Hepatocyte (in vitro differentiated cells): ENCODE results near the gene GPR183. TPM values are rescaled to one million over a fixed set of nuclear protein-coding genes. Genes with fewer than 3 reads are reported as not detected.

ENCODE experiments used
- DNase-seq: peaks from one replicate; pipeline ENCODE4 v3.0.0-alpha.2; 2016; ENCODE audit warnings: low spot score
- H2AFZ ChIP-seq: fragments of 200-600 bp; sonication (generic); 2 replicates; pipeline ENCODE4 v1.6.0; 2016; ENCODE audit warnings: antibody characterized with exemption, mild to moderate bottlenecking
- H3K27ac ChIP-seq: fragments of 200-600 bp; sonication (generic); 2 replicates; pipeline ENCODE4 v1.5.1; 2016; ENCODE audit warnings: mild to moderate bottlenecking
- H3K27me3 ChIP-seq: fragments of 200-600 bp; sonication (generic); 2 replicates; pipeline ENCODE4 v1.6.1; 2016
- H3K36me3 ChIP-seq: fragments of 200-600 bp; sonication (generic); replicated peaks from 2 replicates; pipeline ENCODE4 v1.5.1; 2016; ENCODE audit warnings: low read depth; ENCODE audit not compliant: insufficient read depth
- H3K4me1 ChIP-seq: fragments of 200-600 bp; sonication (generic); 2 replicates; pipeline ENCODE4 v1.5.1; 2016; ENCODE audit warnings: mild to moderate bottlenecking, moderate library complexity; ENCODE audit not compliant: insufficient read depth
- H3K4me2 ChIP-seq: fragments of 200-600 bp; sonication (generic); 2 replicates; pipeline ENCODE4 v1.6.0; 2016
- H3K4me3 ChIP-seq: fragments of 200-600 bp; sonication (generic); 2 replicates; pipeline ENCODE4 v1.5.1; 2016; ENCODE audit warnings: mild to moderate bottlenecking
- H3K79me2 ChIP-seq: fragments of 200-600 bp; sonication (generic); 2 replicates; pipeline ENCODE4 v1.6.0; 2017; ENCODE audit warnings: mild to moderate bottlenecking
- H3K9me2 ChIP-seq: fragments of 200-600 bp; sonication (generic); replicated peaks from 2 replicates; pipeline ENCODE4 v1.6.0; 2017; ENCODE audit warnings: mild to moderate bottlenecking; ENCODE audit not compliant: insufficient read depth
- H3K9me3 ChIP-seq: fragments of 200-600 bp; sonication (generic); 2 replicates; pipeline ENCODE4 v1.5.1; 2016; ENCODE audit warnings: low read depth, mild to moderate bottlenecking
- H4K20me1 ChIP-seq: fragments of 200-600 bp; sonication (generic); 2 replicates; pipeline ENCODE4 v1.6.0; 2016; ENCODE audit warnings: mild to moderate bottlenecking; ENCODE audit not compliant: insufficient read depth, poor library complexity, severe bottlenecking
- CTCF ChIP-seq: fragments of 200-600 bp; sonication (generic); IDR thresholded peaks from 2 replicates; pipeline ENCODE4 v1.5.1; 2016; ENCODE audit warnings: antibody characterized with exemption, mild to moderate bottlenecking; ENCODE audit not compliant: poor library complexity
- EZH2 ChIP-seq: fragments of 200-600 bp; sonication (generic); IDR thresholded peaks from 2 replicates; pipeline ENCODE4 v1.6.1; 2016; ENCODE audit warnings: antibody characterized with exemption, mild to moderate bottlenecking, borderline replicate concordance
- EZH2phosphoT487 ChIP-seq: fragments of 200-600 bp; sonication (generic); IDR thresholded peaks from one replicate; pipeline ENCODE4 v1.6.1; 2018; ENCODE audit warnings: antibody characterized with exemption, mild to moderate bottlenecking, low read depth, moderate library complexity; ENCODE audit not compliant: unreplicated experiment, severe bottlenecking
- WGBS: methylation state at CpG from one replicate; pipeline ENCODE4 v1.1.6; 2016; ENCODE audit warnings: low lambda C conversion rate; ENCODE audit errors: missing lambda C conversion rate; 5-methylcytosine and 5-hydroxymethylcytosine counted together
- polyA plus RNA-seq: library from polyadenylated mRNA; unstranded; fragments of >200 nt; fragmentation: Nextera tagmentation; extraction: Ambion mirVana; gene quantifications from 2 replicates; pipeline ENCODE4 v1.2.1, GENCODE V29; 2016
- total RNA-seq: library from RNA; depleted of rRNA; stranded (reverse); fragments of >200 nt; gene quantifications from 2 replicates; pipeline ENCODE4 v1.2.3, GENCODE V29; 2014

GPR183 gene
- total and polyA plus RNA-seq, 2 experiments from 2014 or later: 1.4 to 5.2 TPM

GRCh38 chr13:99334221-99334620 is 27.0 kb upstream of the GPR183 start:
- no peaks in the 10 kb centered on the region for H3K9me2 ChIP-seq
- H3K27me3 ChIP-seq: no peaks in the 10 kb centered on the region
- DNase-seq: no peak
- H3K4me2 ChIP-seq: no peak overlapping the region
- no peak overlapping the region for H3K27ac ChIP-seq
- no peaks in the 10 kb centered on the region for H3K79me2 ChIP-seq
- TF ChIP-seq EZH2phosphoT487 (no peak), CTCF (no peak)
- H3K4me1 ChIP-seq: no peaks in the 10 kb centered on the region
- H2AFZ ChIP-seq: no peak overlapping the region
- no peaks in the 10 kb centered on the region for H4K20me1 ChIP-seq
- H3K36me3 ChIP-seq: no peaks in the 10 kb centered on the region
- 99% methylated on average over 3 of the region's 3 CpGs for WGBS
- no peaks in the 10 kb centered on the region for H3K9me3 ChIP-seq
- no peak overlapping the region for H3K4me3 ChIP-seq

- H3K9me2 ChIP-seq: no peaks in the 10 kb centered on the region
- H4K20me1 ChIP-seq: no peaks in the 10 kb centered on the region
- WGBS: 83% methylated on average over 9 of the region's 9 CpGs
- no peak overlapping the region for H3K4me2 ChIP-seq
- TF ChIP-seq EZH2phosphoT487 (no peak), EZH2 (no peak), CTCF (no peak)
- no peak overlapping the region for H2AFZ ChIP-seq
- no peaks in the 10 kb centered on the region for H3K27me3 ChIP-seq
- no peak overlapping the region for H3K4me3 ChIP-seq
- peak overlapping the region; percentile 37 for H3K27ac ChIP-seq
- no peaks in the 10 kb centered on the region for H3K36me3 ChIP-seq
- no peak for DNase-seq
- H3K4me1 ChIP-seq: no peaks in the 10 kb centered on the region
- no peaks in the 10 kb centered on the region for H3K9me3 ChIP-seq
- no peaks in the 10 kb centered on the region for H3K79me2 ChIP-seq
Measured at GRCh38 chr13:99332456-99332855, 25.3 kb upstream of the GPR183 start.

- H3K27me3 ChIP-seq: no peaks in the 10 kb centered on the region
- H3K9me2 ChIP-seq: no peaks in the 10 kb centered on the region
- no peaks in the 10 kb centered on the region for H3K79me2 ChIP-seq
- DNase-seq: no peak
- no peaks in the 10 kb centered on the region for H4K20me1 ChIP-seq
- peak overlapping the region; percentile 13 for H3K27ac ChIP-seq
- H3K36me3 ChIP-seq: no peaks in the 10 kb centered on the region
- H3K4me2 ChIP-seq: no peak overlapping the region
- no peaks in the 10 kb centered on the region for H3K9me3 ChIP-seq
- WGBS: 76% methylated on average over 5 of the region's 5 CpGs
- H2AFZ ChIP-seq: no peak overlapping the region
- H3K4me1 ChIP-seq: no peaks in the 10 kb centered on the region
- no peak overlapping the region for H3K4me3 ChIP-seq
- TF ChIP-seq EZH2phosphoT487: no peak
- TF ChIP-seq CTCF: no peak
- no peak for TF ChIP-seq EZH2
Measured at GRCh38 chr13:99331881-99332293, 24.7 kb upstream of the GPR183 start.

GRCh38 chr13:99330942-99331341 is 23.7 kb upstream of the GPR183 start:
- H3K4me2 ChIP-seq: no peak overlapping the region
- no peaks in the 10 kb centered on the region for H4K20me1 ChIP-seq
- no peak overlapping the region for H3K27ac ChIP-seq
- TF ChIP-seq CTCF: no peak
- no peak for TF ChIP-seq EZH2
- no peak for TF ChIP-seq EZH2phosphoT487
- H3K27me3 ChIP-seq: no peaks in the 10 kb centered on the region
- H2AFZ ChIP-seq: no peak overlapping the region
- no peaks in the 10 kb centered on the region for H3K4me1 ChIP-seq
- no peak for DNase-seq
- no peaks in the 10 kb centered on the region for H3K36me3 ChIP-seq
- no peaks in the 10 kb centered on the region for H3K79me2 ChIP-seq
- no peaks in the 10 kb centered on the region for H3K9me3 ChIP-seq
- 46% methylated on average over 6 of the region's 6 CpGs for WGBS
- no peaks in the 10 kb centered on the region for H3K9me2 ChIP-seq
- H3K4me3 ChIP-seq: no peak overlapping the region
